NB4 (cell line): ENCODE measurements around the gene GPR55.
A peak's percentile ranks its signal among the peaks of the same experiment; 100 is the strongest.

ENCODE experiments used
- CTCF ChIP-seq: IDR thresholded peaks from one replicate; pipeline ENCODE4 v1.5.1; 2012; ENCODE audit warnings: low read depth, low read length
- MAX ChIP-seq: IDR thresholded peaks from 2 replicates; pipeline ENCODE4 v1.6.1; 2011; ENCODE audit warnings: low read depth, low read length

GRCh38 chr2:230866756-230867523 is 58.1 kb downstream of the GPR55 start:
- TF ChIP-seq CTCF (peak; percentile 40), MAX (0 out of 2 replicates have a peak, but pooled peaks have one; percentile 5)
